Stomach (tissue), 9 donors: ENCODE results near the gene SLC25A13. TPM values are rescaled to one million over a fixed set of nuclear protein-coding genes. Genes with fewer than 3 reads are reported as not detected.
"Not testable (repeated sequence)": the region's sequence is repeated elsewhere in the genome, so short reads cannot be mapped to it uniquely, and the experiment has no call there.

Source experiments
- DNase-seq, 2 donors: peaks; one replicate each; pipeline versions ENCODE4 v3.0.0 to v3.0.0-alpha.2; 2013 to 2019
- H3K27ac ChIP-seq, 5 donors: fragments of 200-600 bp in 4 of 5; sonication (generic) in 4 of 5; one replicate each; pipeline ENCODE4 v1.5.1; 2013 to 2019; ENCODE audit warnings: mild to moderate bottlenecking in 1 of 5, moderate library complexity in 1 of 5
- H3K27me3 ChIP-seq, 3 donors: fragments of 200-600 bp; sonication (generic); one replicate each; pipeline ENCODE4 v1.5.1; 2017 to 2019; ENCODE audit warnings: mixed run types in 1 of 3
- H3K36me3 ChIP-seq, 4 donors: fragments of 200-600 bp; sonication (generic); 1 replicate in 3 of 4; 2 replicates in 1 of 4; pipeline ENCODE4 v1.5.1; 2016 to 2019
- H3K4me1 ChIP-seq, 4 donors: fragments of 200-600 bp; sonication (generic); one replicate each; pipeline ENCODE4 v1.5.1; 2016 to 2019
- H3K4me3 ChIP-seq, 4 donors: fragments of 200-600 bp; sonication (generic) in 3 of 4; one replicate each; pipeline ENCODE4 v1.5.1; 2016 to 2019; ENCODE audit warnings: mild to moderate bottlenecking in 1 of 4
- H3K9me3 ChIP-seq, 4 donors: fragments of 200-600 bp; sonication (generic); one replicate each; pipeline ENCODE4 v1.5.1; 2016 to 2019
- EP300 ChIP-seq: sonication (generic); formaldehyde crosslinking; IDR thresholded peaks from one replicate; pipeline ENCODE4 v1.6.1; 2017; ENCODE audit warnings: antibody characterized with exemption
- POLR2A ChIP-seq, 4 donors: fragments of 450-650 bp; IDR thresholded peaks; one replicate each; pipeline ENCODE4 v1.6.1; 2016; ENCODE audit warnings: antibody characterized with exemption in 4 of 4, control low read depth in 2 of 4, mild to moderate bottlenecking in 1 of 4, moderate library complexity in 1 of 4
- POLR2AphosphoS5 ChIP-seq, 3 donors: sonication (generic); formaldehyde crosslinking; IDR thresholded peaks; one replicate each; pipeline ENCODE4 v1.6.1; 2016; ENCODE audit warnings: antibody characterized with exemption in 3 of 3
- WGBS, 5 donors: extraction: QIAGEN DNeasy Blood & Tissue Kit in 3 of 5; methylation state at CpG; one replicate each; pipeline versions ENCODE4 v1.1.5 to v1.1.7; 2013 to 2018; 5-methylcytosine and 5-hydroxymethylcytosine counted together
- intact Hi-C: fragments of 100-400 bp; cut with DNase I; formaldehyde crosslinking; loops from one replicate; pipeline ENCODE4 v1.15.1; 2023; ENCODE audit warnings: low total_unique reads
- polyA plus RNA-seq, 3 donors: library from polyadenylated mRNA; stranded (reverse); fragments of 200-250 nt; gene quantifications; one replicate each; pipeline ENCODE4 v1.2.3, GENCODE V29; 2013
- total RNA-seq, 5 donors: library from RNA; depleted of rRNA; stranded (reverse); fragments of >200 nt; gene quantifications; one replicate each; pipeline versions ENCODE4 v1.1.0 to v1.2.3, GENCODE V29; 2014 to 2016
- TF ChIP-seq, protein P1 (sequence below), 7 experiments: fragments of 450-650 bp in 4 of 7; fragments of 200-600 bp in 3 of 7; sonication (generic) in 3 of 7; IDR thresholded peaks; one replicate each; pipeline ENCODE4 v1.5.1; 2016 to 2019; ENCODE audit warnings: antibody characterized with exemption in 7 of 7, control low read depth in 2 of 7, mild to moderate bottlenecking in 1 of 7
- donor health status: healthy with polysubstance abuse.
- donor health status: Bipolar disorder and iron deficiency.
- donor health status: healthy.

The SLC25A13 gene
- total and polyA plus RNA-seq, 8 donors, result 4.1 to 72.0 (median 12.0) TPM

DNA sequence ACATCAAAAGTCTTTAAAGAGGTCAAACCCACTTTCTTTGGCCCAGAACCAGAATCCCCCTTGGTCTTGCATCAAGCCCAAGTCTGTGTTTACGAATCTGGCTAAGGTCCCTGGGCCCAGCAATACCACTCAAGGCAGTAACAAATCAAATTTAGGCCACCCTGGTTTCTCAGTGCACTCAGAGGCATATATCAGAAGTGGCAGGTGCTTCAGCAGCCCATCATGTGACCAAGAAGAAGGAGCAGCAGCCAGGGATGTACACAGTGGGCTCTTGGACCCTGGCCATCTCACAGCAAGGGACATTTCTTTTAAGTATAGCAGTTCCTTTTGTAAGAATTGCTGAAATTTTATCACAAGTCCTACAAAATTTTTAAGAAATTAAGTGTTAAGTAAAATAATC is 7.3 kb upstream of the SLC25A13 start:
- intact Hi-C loops, result no loop called here
- peaks cover 0 to 25% (median 5%) of the 10 kb centered on the region in 4 donors for H3K4me1 ChIP-seq
- no peaks in the 10 kb centered on the region for H3K9me3 ChIP-seq
- TF ChIP-seq POLR2AphosphoS5 (IDR thresholded peaks at IDR 0.05) (no peak), POLR2A (IDR thresholded peaks at IDR 0.05) (no peak), EP300 (no peak)
- TF ChIP-seq, protein P1, sequence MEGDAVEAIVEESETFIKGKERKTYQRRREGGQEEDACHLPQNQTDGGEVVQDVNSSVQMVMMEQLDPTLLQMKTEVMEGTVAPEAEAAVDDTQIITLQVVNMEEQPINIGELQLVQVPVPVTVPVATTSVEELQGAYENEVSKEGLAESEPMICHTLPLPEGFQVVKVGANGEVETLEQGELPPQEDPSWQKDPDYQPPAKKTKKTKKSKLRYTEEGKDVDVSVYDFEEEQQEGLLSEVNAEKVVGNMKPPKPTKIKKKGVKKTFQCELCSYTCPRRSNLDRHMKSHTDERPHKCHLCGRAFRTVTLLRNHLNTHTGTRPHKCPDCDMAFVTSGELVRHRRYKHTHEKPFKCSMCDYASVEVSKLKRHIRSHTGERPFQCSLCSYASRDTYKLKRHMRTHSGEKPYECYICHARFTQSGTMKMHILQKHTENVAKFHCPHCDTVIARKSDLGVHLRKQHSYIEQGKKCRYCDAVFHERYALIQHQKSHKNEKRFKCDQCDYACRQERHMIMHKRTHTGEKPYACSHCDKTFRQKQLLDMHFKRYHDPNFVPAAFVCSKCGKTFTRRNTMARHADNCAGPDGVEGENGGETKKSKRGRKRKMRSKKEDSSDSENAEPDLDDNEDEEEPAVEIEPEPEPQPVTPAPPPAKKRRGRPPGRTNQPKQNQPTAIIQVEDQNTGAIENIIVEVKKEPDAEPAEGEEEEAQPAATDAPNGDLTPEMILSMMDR (IDR thresholded peaks at IDR 0.05), result no peak
- WGBS, 5 donors, result 62 to 91% (median 74%) methylated on average over 1 of the region's 1 CpG
- H3K36me3 ChIP-seq, result no peaks in the 10 kb centered on the region
- DNase-seq, result no peak
- no peaks in the 10 kb centered on the region for H3K27me3 ChIP-seq
- H3K4me3 ChIP-seq, result no peak overlapping the region
- no peak overlapping the region for H3K27ac ChIP-seq

DNA sequence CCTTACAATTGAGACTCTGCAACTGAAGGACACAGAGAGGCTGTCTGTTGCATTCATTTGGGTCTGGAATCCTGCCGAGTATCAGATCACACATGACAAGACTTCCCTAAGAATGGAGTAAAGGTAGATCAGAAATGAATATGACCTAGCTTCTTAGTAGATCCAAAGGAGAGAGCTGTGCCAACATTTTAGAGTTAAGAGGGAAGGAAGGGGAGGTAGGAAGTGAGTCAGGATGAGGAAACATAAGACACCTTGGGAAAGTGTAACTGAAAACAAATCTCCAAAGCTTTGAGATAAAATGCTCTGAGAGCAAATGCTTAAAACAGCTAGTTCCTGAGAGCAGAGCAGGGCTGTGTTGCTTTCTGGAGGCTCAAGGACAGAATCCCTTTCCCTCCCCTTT is 6.1 kb upstream of the SLC25A13 start:
- peak overlapping the region in 4 of 5 donors; percentile 16 to 65 (median 22) for H3K27ac ChIP-seq
- no peaks in the 10 kb centered on the region for H3K9me3 ChIP-seq
- no peak overlapping the region for H3K4me3 ChIP-seq
- intact Hi-C loops, result no loop called here
- peaks cover 0 to 25% (median 5%) of the 10 kb centered on the region in 4 donors for H3K4me1 ChIP-seq
- no peak for TF ChIP-seq EP300
- TF ChIP-seq POLR2AphosphoS5 (IDR thresholded peaks at IDR 0.05), result no peak
- TF ChIP-seq, protein P1 (IDR thresholded peaks at IDR 0.05), result no peak
- no peak for TF ChIP-seq POLR2A (IDR thresholded peaks at IDR 0.05)
- DNase-seq, result no peak
- no peaks in the 10 kb centered on the region for H3K36me3 ChIP-seq
- WGBS, 5 donors, result 29 to 59% (median 39%) methylated on average over 1 of the region's 1 CpG
- H3K27me3 ChIP-seq, result no peaks in the 10 kb centered on the region

DNA sequence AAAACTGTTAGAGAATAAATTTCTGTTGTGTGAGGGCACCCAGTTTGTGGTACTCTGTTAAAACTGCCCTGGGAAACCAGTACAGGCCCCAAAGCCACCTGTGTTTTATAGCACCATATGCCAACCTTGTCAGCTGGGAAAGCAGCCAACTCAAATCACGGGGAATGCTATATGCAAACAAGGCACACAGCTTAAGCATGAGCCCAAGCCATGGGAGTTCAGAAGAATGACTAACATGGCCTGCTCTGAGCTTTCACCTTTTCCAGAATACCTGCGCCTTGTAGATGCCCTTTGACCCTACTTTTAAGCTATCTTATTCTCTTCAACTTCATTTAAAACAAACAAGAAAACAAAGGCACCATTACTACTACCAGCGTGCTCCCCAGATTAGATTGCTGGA is 5.5 kb upstream of the SLC25A13 start:
- intact Hi-C loops, result no loop called here
- Histone ChIP-seq H3K27me3 (no peaks in the 10 kb centered on the region), H3K27ac (peak overlapping the region in 4 of 5 donors; percentile 19 to 65 (median 32)), H3K4me1 (peaks cover 0 to 28% (median 8%) of the 10 kb centered on the region in 4 donors), H3K4me3 (no peak overlapping the region), H3K36me3 (no peaks in the 10 kb centered on the region), H3K9me3 (no peaks in the 10 kb centered on the region)
- peak; percentile 89 to 92 for DNase-seq
- no peak for TF ChIP-seq POLR2A (IDR thresholded peaks at IDR 0.05)
- TF ChIP-seq, protein P1 (IDR thresholded peaks at IDR 0.05), result no peak
- peak in 2 of 3 donors; percentile 52 to 71 for TF ChIP-seq POLR2AphosphoS5 (IDR thresholded peaks at IDR 0.05)
- 22 to 51% (median 38%) methylated on average over 3 of the region's 3 CpGs for WGBS, 5 donors

DNA sequence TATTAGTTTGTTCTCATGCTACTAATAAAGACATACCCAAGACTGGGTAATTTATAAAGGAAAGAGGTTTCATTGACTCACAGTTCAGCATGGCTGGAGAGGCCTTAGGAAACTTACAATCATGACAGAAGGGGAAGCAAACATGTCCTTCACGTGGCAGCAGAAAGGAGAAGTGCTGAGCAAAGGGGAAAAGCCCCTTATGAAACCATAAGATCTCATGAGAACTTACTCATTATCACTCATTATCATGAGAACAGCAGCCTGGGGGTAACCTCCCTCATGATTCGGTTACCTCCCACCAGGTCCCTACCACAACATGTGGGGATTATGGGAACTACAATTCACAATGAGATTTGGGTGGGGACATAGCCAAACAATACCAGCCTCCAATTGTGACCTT is 4.9 kb upstream of the SLC25A13 start:
- WGBS, 5 donors, result 39 to 66% (median 42%) methylated on average over 2 of the region's 2 CpGs
- H3K27ac ChIP-seq, result peak overlapping the region in 3 of 5 donors; percentile 19 to 65 (median 38)
- not testable (repeated sequence) for H3K36me3 ChIP-seq

DNA sequence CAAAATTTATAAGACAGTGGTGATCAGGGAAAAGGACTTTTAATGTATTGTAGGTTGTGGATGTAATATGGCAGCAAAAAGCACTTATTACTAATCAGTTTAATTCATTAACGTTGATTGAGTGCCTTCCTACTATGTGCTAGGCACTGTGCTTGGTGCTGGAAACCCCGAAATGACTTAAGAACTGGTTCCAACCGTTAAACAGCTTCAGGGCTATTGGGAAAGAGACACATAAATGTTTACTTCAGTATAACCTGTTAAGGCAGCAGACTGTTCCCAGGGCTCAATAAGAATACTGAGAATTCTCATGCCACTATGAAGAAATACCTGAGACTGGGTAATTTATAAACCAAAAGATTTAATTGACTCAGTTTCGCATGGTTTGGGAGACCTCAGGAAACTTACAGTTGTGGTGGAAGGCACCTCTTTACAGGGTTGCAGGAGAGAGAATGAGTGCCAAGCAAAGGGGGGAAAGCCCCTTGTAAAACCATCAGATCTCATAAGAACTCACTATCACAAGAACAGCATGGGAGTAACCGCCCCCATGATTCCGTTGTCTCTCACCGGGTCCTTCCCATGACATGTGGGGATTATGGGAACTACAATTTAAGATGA is 1.1 kb upstream of the SLC25A13 start:
- no peak overlapping the region for H3K4me3 ChIP-seq
- H3K27me3 ChIP-seq, result no peaks in the 10 kb centered on the region
- DNase-seq, result no peak
- WGBS, 5 donors, result 88 to 94% (median 91%) methylated on average over 7 of the region's 7 CpGs
- intact Hi-C loops, result no loop called here
- H3K36me3 ChIP-seq, result no peaks in the 10 kb centered on the region
- H3K4me1 ChIP-seq, result peaks cover 19 to 44% (median 31%) of the 10 kb centered on the region in 4 donors
- H3K9me3 ChIP-seq, result no peaks in the 10 kb centered on the region
- H3K27ac ChIP-seq, result peak overlapping the region in 3 of 5 donors; percentile 97 to 99 (median 98)
- no peak for TF ChIP-seq POLR2AphosphoS5 (IDR thresholded peaks at IDR 0.05)
- TF ChIP-seq EP300, result no peak
- TF ChIP-seq POLR2A (IDR thresholded peaks at IDR 0.05), result no peak
- TF ChIP-seq, protein P1 (IDR thresholded peaks at IDR 0.05), result no peak

More for the DNA sequence above, 4.9 kb upstream of the SLC25A13 start:
- H3K27me3 ChIP-seq, H3K4me3 ChIP-seq, intact Hi-C loops, DNase-seq, H3K9me3 ChIP-seq: not testable (repeated sequence)
- peaks cover 0 to 31% (median 13%) of the 10 kb centered on the region in 4 donors for H3K4me1 ChIP-seq
